Measurements from ENCODE around the gene GPR61. TPM values are rescaled to one million over a fixed set of nuclear protein-coding genes. Genes with fewer than 3 reads are reported as not detected.

GPR61 gene
- total RNA-seq, 2 experiments from 2014 or later: 0.22 TPM; not detected in 1

DNA sequence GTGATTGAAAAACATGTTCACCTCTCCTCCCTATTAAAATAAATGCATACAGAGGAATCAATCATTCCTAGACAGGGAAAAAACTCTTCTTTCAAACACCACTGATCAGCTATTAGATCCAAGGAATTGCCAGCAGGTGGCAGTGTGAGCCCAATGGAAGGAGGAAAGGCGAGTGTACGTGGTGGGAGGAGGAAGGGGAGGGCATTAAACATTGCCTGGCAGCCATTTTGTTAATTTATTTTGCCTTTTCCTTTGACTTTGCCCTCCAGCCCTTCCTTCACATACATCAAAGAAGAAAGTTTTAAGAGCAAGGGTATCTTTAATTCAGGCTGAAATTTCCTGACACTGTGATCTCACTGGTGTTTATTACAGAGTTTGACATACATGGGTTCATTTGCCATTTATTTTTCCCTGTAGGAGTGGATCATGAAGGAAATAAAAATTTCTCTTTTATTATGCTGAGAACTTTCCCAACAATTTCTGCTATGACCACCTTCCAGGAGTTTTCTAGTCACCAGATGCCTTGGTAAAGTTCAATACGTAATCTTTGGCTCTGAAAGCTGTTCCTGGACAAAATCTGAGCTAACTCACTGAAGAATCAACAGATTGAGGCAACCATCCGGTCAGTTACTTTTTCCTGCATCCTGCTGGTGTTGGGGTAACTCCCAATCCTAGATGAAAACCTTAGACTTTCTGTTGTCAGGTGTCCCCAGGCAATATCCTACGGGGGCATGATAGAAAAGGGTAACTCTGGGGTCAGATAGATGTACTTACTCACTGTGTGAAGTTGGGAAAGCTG, 6.8 kb downstream of the GPR61 start:
- Mint-ChIP-seq H3K9me3 (no peaks in the 10 kb centered on the region), H3K36me3 (ENCODE audit: low read depth) (peaks cover 4% of the 10 kb centered on the region), H3K27me3 (no peaks in the 10 kb centered on the region), H3K4me1 (ENCODE audit: low read depth) (peaks cover 35% of the 10 kb centered on the region), H3K27ac (peak overlapping the region; percentile 96), H3K4me3 (peak overlapping the region; percentile 98)
- intact Hi-C loops (cut with micrococcal nuclease): loop anchor here (2.0 to 5.0 kb wide), 4 partner anchors 76 to 441 kb away; no protein-coding TSS in a partner anchor
- peak; percentile 96 for DNase-seq
- ChIA-PET CTCF (interaction anchor here (0.6 to 11.0 kb wide), 50 partner anchors 9 to 438 kb away, joined by 3 to 294 read pairs (median 4); partner anchors contain the start of genes AHCYL1, AMIGO1, AMPD2 and CYB561D1), POLR2A (interaction anchor here (0.6 to 1.7 kb wide), 5 partner anchors 14 to 438 kb away, joined by 3 to 4 read pairs (median 3); partner anchors contain the start of genes AHCYL1 and ATXN7L2)
- TF ChIP-seq, protein P1, sequence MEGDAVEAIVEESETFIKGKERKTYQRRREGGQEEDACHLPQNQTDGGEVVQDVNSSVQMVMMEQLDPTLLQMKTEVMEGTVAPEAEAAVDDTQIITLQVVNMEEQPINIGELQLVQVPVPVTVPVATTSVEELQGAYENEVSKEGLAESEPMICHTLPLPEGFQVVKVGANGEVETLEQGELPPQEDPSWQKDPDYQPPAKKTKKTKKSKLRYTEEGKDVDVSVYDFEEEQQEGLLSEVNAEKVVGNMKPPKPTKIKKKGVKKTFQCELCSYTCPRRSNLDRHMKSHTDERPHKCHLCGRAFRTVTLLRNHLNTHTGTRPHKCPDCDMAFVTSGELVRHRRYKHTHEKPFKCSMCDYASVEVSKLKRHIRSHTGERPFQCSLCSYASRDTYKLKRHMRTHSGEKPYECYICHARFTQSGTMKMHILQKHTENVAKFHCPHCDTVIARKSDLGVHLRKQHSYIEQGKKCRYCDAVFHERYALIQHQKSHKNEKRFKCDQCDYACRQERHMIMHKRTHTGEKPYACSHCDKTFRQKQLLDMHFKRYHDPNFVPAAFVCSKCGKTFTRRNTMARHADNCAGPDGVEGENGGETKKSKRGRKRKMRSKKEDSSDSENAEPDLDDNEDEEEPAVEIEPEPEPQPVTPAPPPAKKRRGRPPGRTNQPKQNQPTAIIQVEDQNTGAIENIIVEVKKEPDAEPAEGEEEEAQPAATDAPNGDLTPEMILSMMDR (IDR thresholded peaks at IDR 0.05): peak; percentile 91
- ATAC-seq: peak; percentile 62

DNA sequence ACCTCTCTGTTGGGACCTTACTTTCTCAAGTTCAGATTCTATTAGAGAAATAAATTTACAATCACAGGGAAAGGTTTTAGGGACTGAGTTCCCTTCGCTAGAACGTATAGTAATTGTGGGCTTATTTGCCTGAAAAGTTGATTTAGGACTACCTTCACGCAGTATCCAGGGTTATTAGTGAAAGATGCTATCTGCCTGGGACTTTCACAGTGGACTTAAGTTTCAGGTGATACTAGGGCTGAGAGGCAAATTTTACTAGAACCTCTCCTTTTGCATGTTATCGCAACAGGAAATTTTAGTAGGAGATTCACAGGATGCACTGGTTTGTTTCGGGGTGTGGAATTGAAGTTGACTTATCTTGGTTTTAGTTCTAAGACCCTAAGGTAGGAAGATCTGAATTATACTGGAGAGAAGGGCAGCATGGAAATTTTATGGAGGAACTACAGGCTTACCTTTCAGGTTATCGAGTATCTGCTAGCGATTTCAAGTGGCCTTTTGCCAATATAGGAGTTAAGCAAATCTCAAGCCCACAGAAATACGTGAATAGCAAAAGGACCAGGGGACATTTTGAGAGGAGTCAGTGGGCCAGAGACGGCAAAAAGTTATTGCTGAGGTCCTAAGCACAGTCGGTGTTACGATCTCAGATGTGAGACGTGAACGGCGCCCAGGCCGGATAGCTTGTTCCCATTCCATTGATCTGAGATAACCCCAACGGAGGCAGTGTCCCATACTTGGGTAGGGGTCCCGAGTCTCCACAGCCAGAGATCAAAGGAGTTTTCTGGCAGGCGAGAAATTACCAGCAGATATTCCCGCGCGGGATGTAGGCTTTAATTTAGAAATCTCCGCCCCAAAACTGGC, 8.0 kb downstream of the GPR61 start:
- DNase-seq (peak; percentile 44), ATAC-seq (peak; percentile 21)
- ChIA-PET POLR2A (interaction anchor here (0.8 to 3.0 kb wide), 19 partner anchors 12 to 437 kb away, joined by 3 to 26 read pairs (median 4); partner anchors contain the start of genes AHCYL1, AMIGO1, AMPD2 and ATXN7L2), CTCF (interaction anchor here (0.8 to 11.0 kb wide), 26 partner anchors 12 to 482 kb away, joined by 3 to 294 read pairs (median 11); partner anchors contain the start of genes AHCYL1, AMPD2, ATXN7L2 and CYB561D1)
- no peaks in the 10 kb centered on the region for H3K27me3 Mint-ChIP-seq
- intact Hi-C loops (cut with micrococcal nuclease): loop anchor here (2.0 to 5.0 kb wide), 4 partner anchors 75 to 440 kb away; no protein-coding TSS in a partner anchor
- TF ChIP-seq, protein P1 (IDR thresholded peaks at IDR 0.05): no peak
- no peaks in the 10 kb centered on the region for H3K9me3 Mint-ChIP-seq
- H3K36me3 Mint-ChIP-seq (ENCODE audit: low read depth): peaks cover 4% of the 10 kb centered on the region
- H3K27ac Mint-ChIP-seq: peak overlapping the region; percentile 96
- peak overlapping the region; percentile 98 for H3K4me3 Mint-ChIP-seq
- peaks cover 37% of the 10 kb centered on the region for H3K4me1 Mint-ChIP-seq (ENCODE audit: low read depth)

DNA sequence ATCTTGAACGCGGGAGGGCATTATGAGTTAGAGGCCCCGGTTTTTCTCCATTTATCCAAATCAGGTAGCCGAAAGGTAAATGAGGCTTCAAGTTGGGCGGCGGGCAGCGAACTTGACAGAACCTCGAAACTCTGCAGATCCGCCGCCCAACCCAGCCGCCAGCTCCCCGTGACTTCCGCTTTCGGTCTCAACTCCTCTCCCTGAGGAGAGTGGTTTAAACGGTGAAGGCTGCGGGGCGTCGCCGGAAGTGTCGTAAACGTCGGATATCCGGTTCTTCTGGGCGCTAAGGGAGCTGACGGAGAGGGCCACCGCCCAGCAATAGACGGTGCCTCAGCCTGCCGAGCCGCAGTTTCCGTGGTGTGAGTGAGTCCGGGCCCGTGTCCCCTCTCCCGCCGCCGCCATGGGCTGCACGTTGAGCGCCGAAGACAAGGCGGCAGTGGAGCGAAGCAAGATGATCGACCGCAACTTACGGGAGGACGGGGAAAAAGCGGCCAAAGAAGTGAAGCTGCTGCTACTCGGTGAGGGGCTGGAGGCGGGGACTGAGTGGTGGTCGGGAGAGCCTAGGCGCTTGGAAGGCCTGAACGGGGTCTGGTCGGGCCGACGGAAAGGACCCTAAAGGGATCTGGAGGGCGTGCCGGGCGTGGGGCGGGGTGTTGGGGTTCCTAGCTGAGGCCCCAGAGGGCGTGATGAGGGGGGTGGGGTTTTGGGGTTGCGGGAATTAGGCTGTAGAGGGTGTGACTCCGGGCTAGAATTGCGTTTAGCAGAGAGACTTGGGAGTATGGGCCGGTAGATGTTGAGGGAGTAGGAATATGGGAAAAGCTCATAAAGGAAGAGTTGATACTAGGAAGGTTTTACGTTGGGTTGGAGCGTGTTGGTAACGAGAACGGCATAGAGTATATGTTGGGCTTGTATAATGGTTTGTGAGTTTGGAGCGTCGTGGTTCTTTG, 8.9 kb downstream of the GPR61 start, which contains the start of gene GNAI3:
TSS of gene GNAI3 (plus strand) at position 295 of the 947 bp plus-strand sequence. CDS start at position 401, 106 bp downstream.
- intact Hi-C loops (cut with micrococcal nuclease): loop anchor here (5.0 kb wide), 3 partner anchors 74 to 439 kb away; no protein-coding TSS in a partner anchor
- H3K9me3 Mint-ChIP-seq: no peaks in the 10 kb centered on the region
- H3K4me1 Mint-ChIP-seq (ENCODE audit: low read depth): peaks cover 40% of the 10 kb centered on the region

More for the DNA sequence above, 8.9 kb downstream of the GPR61 start, which contains the start of gene GNAI3:
- TF ChIP-seq, protein P1 (IDR thresholded peaks at IDR 0.05): no peak
- Mint-ChIP-seq H3K36me3 (ENCODE audit: low read depth) (peaks cover 4% of the 10 kb centered on the region), H3K27me3 (no peaks in the 10 kb centered on the region), H3K4me3 (peak within 1 kb of the TSS; percentile 98), H3K27ac (peak within 1 kb of the TSS; percentile 96)
- ATAC-seq (peak; percentile 95), DNase-seq (peak; percentile 98)
- ChIA-PET POLR2A (interaction anchor here (0.6 to 3.0 kb wide), 27 partner anchors 11 to 463 kb away, joined by 3 to 26 read pairs (median 4); partner anchors contain the start of genes AHCYL1, AMIGO1, AMPD2 and ATXN7L2), CTCF (interaction anchor here (0.8 to 3.5 kb wide), 25 partner anchors 11 to 481 kb away, joined by 3 to 39 read pairs (median 6); partner anchors contain the start of genes AHCYL1, ATXN7L2, CYB561D1 and PSMA5)

Data from activated CD8-positive, alpha-beta T cell treated with anti-CD3 and anti-CD28 coated beads for 36 hours (primary cell).